ENCODE data around the gene ARHGAP9.
"Not testable (repeated sequence)": the region's sequence is repeated elsewhere in the genome, so short reads cannot be mapped to it uniquely, and the experiment has no call there.

Gene ARHGAP9

GRCh38 chr12:57517187-57517586 is 37.5 kb upstream of the ARHGAP9 start:
- peak; percentile 74 for DNase-seq

- no peak for DNase-seq
Observed at GRCh38 chr12:57516617-57517153, 37.0 kb upstream of the ARHGAP9 start.

DNA sequence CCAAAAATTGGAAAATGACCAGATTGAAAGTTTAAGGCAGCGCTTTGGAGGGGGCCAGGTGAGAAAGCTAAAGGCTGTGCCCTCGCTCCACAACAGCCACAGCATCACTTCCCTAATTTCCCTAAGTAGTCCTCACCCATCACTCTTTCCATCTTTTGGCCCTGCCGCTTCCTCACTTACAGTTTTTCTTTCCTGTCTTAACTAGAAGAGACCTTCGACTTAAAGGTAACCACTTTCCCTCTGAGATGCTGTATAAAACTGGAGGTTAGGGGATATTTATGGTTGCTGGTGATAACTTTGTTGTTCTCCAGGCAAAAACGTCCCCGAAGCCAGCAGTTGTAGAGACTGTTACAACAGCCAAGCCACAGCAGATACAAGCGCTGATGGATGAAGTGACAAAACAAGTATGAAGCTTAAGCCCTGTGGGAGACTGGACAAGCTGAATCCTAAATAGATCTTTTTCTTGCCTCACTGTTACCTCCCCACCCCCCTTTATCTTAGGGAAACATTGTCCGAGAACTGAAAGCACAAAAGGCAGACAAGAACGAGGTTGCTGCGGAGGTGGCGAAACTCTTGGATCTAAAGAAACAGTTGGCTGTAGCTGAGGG is 36.4 kb upstream of the ARHGAP9 start:
- DNase-seq = no peak

- DNase-seq = no peak
Observed at GRCh38 chr12:57515408-57515933, 35.8 kb upstream of the ARHGAP9 start.

DNA sequence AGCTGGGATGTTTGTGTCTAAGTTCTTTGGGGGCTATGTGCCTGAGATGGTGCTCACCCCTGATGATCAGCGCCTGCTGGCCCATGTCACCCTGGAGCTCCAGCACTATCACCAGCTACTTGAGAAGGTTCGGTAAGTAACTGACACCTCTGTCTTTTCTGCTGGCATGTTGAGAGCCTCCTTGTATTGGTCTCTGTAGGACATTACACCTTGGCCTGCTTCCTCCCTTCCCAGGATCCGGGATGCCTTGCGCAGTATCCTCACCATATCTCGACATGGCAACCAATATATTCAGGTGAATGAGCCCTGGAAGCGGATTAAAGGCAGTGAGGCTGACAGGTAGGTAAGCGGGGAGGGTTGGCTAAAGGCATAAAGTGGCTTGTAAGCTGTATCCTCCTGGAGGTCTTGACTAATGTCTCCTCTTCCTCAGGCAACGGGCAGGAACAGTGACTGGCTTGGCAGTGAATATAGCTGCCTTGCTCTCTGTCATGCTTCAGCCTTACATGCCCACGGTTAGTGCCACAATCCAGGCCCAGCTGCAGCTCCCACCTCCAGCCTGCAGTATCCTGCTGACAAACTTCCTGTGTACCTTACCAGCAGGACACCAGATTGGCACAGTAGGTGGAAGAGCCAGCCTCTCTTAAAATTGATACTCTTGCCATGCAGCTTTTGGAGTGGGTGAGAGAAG is 35.2 kb upstream of the ARHGAP9 start:
- DNase-seq = no peak

GRCh38 chr12:57514246-57514645 is 34.6 kb upstream of the ARHGAP9 start:
- not testable (repeated sequence) for DNase-seq

- DNase-seq = not testable (repeated sequence)
Observed at GRCh38 chr12:57513677-57514076, 34.0 kb upstream of the ARHGAP9 start.

DNA sequence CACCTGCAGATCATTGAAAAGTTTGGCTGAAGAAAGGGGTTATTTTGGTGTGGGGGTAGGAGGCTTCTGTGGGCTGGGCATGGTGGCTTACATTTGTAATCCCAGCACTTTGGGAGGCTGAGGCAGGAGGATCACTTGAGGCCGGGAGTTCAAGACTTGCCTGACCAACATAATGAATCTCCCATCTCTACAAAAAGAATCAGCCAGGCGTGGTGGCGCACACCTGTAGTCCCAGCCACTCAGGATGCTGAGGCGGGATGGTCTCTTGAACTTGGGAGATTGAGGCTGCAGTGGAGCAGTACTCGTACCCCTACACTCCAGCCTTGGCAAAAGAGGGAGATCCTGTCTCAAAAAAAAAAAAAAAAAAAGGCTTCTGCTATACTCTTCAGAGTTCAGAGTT is 33.6 kb upstream of the ARHGAP9 start:
- DNase-seq = no peak

DNA sequence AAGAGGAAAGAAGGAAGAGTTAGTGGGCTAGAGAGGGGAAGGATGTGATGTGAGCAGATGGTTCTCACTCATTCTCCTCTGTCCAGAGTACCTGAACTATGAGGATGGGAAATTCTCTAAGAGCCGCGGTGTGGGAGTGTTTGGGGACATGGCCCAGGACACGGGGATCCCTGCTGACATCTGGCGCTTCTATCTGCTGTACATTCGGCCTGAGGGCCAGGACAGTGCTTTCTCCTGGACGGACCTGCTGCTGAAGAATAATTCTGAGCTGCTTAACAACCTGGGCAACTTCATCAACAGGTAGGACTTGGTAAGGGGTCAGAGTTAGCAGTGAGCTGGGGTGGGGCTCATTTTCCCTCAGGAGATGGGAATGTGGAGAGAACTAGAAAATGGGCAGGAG is 33.0 kb upstream of the ARHGAP9 start:
- DNase-seq = no peak

GRCh38 chr12:57511588-57512325 is 32.1 kb upstream of the ARHGAP9 start:
- no peak for DNase-seq

DNA sequence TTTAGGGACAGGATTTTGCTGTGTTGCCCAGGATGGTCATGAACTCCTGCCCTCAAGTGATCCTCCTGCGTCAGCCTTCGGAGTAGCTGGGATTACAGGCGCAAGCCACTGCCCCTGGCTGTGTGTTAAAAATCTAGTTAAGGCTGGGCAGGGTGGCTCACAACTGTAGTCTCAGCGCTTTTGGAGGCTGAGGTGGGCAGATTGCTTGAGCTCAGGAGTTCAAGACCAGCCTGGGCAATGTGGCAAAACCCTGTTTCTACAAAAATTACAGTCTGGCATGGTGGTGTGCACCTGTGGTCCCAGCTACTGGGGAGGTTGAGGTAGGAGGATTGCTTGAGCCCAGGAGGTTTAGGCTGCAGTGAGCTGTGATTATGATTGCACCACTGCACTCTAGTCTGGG is 31.5 kb upstream of the ARHGAP9 start:
- no peak for DNase-seq

GRCh38 chr12:57507796-57508195 is 28.1 kb upstream of the ARHGAP9 start:
- not testable (repeated sequence) for DNase-seq

GRCh38 chr12:57506541-57506940 is 26.9 kb upstream of the ARHGAP9 start:
- not testable (repeated sequence) for DNase-seq

DNA sequence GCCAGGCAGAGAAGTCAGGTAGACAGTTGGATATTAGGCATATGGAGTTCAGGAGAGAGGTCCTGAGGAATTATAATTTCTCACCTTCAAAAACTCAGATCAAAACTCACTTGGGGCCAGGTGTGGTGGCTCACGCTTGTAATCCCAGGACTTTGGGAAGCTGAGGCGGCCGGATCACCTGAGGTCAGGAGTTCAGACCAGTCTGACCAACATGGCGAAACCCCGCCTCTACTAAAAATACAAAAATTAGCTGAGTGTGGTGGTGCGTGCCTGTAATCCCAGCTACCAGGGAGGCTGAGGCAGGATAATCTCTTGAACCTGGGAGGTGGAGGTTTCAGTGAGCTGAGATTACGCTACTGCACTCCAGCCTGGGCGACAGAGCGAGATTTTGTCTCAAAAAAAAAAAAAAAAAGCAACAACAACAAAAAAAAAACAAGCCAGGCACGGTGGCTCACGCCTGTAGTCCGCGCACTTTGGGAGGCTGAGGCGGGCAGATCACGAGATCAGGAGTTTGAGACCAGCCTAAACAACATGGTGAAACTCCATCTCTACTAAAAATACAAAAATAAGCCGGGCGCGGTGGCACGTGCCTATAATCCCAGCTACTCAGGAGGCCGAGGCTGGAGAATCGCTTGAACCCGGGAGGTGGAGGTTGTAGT is 22.8 kb upstream of the ARHGAP9 start:
- DNase-seq = not testable (repeated sequence)

DNA sequence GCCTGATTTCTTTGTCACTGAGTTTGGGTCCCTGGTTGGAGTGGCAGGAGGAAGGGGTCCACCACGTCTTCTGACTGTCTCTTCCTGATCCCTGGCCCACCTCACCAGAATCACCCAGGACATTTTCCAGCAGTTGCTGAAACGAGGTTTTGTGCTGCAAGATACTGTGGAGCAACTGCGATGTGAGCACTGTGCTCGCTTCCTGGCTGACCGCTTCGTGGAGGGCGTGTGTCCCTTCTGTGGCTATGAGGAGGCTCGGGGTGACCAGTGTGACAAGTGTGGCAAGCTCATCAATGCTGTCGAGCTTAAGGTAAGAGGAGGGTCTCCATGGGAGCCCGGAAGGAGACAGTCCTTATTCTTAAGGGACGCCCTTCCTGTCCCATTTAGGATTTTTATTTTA is 20.5 kb upstream of the ARHGAP9 start:
- no peak for DNase-seq

- DNase-seq = no peak
Observed at GRCh38 chr12:57498571-57498970, 18.9 kb upstream of the ARHGAP9 start.

DNA sequence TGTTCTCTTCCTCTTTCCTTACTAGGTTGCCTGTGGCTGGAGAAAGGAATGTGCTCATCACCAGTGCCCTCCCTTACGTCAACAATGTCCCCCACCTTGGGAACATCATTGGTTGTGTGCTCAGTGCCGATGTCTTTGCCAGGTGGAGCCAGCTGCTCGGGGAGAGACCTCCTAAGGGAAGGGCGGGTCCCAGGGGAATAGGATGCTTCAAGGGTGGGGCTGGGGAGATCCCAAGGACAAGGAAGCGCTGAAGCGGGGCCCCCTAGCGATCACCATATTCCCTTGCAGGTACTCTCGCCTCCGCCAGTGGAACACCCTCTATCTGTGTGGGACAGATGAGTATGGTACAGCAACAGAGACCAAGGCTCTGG is 18.5 kb upstream of the ARHGAP9 start:
- DNase-seq = no peak

GRCh38 chr12:57497223-57498131 is 17.8 kb upstream of the ARHGAP9 start:
- DNase-seq = no peak

- DNase-seq = no peak
Observed at GRCh38 chr12:57496822-57497221, 17.2 kb upstream of the ARHGAP9 start.

DNA sequence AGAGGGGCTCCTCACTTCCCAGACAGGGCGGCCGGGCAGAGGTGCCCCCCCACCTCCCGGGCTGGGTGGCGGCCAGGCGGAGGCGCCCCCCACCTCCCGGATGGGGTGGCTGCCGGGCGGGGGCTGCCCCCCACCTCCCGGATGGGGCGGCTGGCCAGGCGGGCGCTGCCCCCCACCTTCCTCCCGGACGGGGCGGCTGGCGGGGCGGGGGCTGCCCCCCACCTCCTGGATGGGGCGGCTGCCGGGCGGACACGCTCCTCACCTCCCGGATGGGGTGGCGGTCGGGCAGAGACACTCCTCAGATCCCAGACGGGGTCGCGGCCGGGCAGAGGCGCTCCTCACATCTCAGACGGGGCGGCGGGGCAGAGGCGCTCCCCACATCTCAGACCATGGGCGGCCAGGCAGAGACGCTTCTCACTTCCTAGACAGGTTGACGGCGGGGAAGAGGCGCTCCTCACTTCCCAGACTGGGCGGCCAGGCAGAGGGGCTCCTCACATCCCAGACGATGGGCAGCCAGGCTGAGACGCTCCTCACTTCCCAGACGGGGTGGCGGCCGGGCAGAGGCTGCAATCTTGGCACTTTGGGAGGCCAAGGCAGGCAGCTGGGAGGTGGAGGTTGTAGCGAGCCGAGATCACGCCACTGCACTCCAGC is 15.5 kb upstream of the ARHGAP9 start:
- not testable (repeated sequence) for DNase-seq
